Measurements from ENCODE around the gene INS. TPM values are rescaled to one million over a fixed set of nuclear protein-coding genes. Genes with fewer than 3 reads are reported as not detected.

Gene INS
- not detected for total RNA-seq
- 1 to 10 TPM in 1 of 3 donors, under 1 TPM in 1, not detected in 1; 0.65 to 2.8 TPM for polyA plus RNA-seq
- long read RNA-seq, donor 1 = 0 reads
- long read RNA-seq, donor 2 = 0 reads

- no peak for ATAC-seq
- peaks cover 0 to 19% (median 3%) of the 10 kb centered on the region in 3 donors for H3K27me3 ChIP-seq (ENCODE audit: insufficient read depth in 3 of 3, low read length in 2 of 3)
- no peak within 1 kb of the TSS for H3K27ac ChIP-seq
- no peaks in the 10 kb centered on the region for H3K4me1 ChIP-seq
- no peaks in the 10 kb centered on the region for H3K36me3 ChIP-seq (ENCODE audit: insufficient read depth in 1 of 2, low read depth in 1 of 2)
- no peaks in the 10 kb centered on the region for H3K9me3 ChIP-seq
- intact Hi-C loops (cut with DNase I) = loop anchor here in 1 of 2 donors (10.0 kb wide), 1 partner anchor 254 kb away; no protein-coding TSS in a partner anchor
- H3K4me3 ChIP-seq = no peak within 1 kb of the TSS
- no peak for DNase-seq
- WGBS, 3 donors = 85 to 88% (median 85%) methylated on average over 12 to 13 of the region's 13 CpGs
- TF ChIP-seq CTCF (IDR thresholded peaks at IDR 0.05) = no peak
Measured at GRCh38 chr11:2160736-2161259, at the start of gene INS. Gene INS, minus strand, starts transcription at chr11:2161209. Its CDS starts 238 bp downstream, at chr11:2160971.

GRCh38 chr11:2210366-2211112 is 49.5 kb upstream of the INS start:
- H3K4me1 ChIP-seq = no peaks in the 10 kb centered on the region
- no peaks in the 10 kb centered on the region for H3K9me3 ChIP-seq
- peak; percentile 4 to 26 for DNase-seq
- ATAC-seq = no peak
- intact Hi-C loops (cut with DNase I) = no loop called here
- no peak overlapping the region for H3K27ac ChIP-seq
- H3K27me3 ChIP-seq (ENCODE audit: insufficient read depth in 3 of 3, low read length in 2 of 3) = peaks cover 0 to 41% (median 7%) of the 10 kb centered on the region in 3 donors
- no peaks in the 10 kb centered on the region for H3K36me3 ChIP-seq (ENCODE audit: insufficient read depth in 1 of 2, low read depth in 1 of 2)
- no peak for TF ChIP-seq CTCF (IDR thresholded peaks at IDR 0.05)
- no peak overlapping the region for H3K4me3 ChIP-seq
- 75 to 86% (median 75%) methylated on average over 16 of the region's 16 CpGs for WGBS, 3 donors

GRCh38 chr11:2209900-2210321 is 48.9 kb upstream of the INS start:
- intact Hi-C loops (cut with DNase I) = no loop called here
- Histone ChIP-seq H3K27me3 (ENCODE audit: insufficient read depth in 3 of 3, low read length in 2 of 3) (peaks cover 0 to 41% (median 7%) of the 10 kb centered on the region in 3 donors), H3K9me3 (no peaks in the 10 kb centered on the region), H3K4me1 (no peaks in the 10 kb centered on the region), H3K27ac (no peak overlapping the region), H3K36me3 (ENCODE audit: insufficient read depth in 1 of 2, low read depth in 1 of 2) (no peaks in the 10 kb centered on the region), H3K4me3 (no peak overlapping the region)
- ATAC-seq (no peak), DNase-seq (peak in 1 of 2 donors; percentile 7)
- WGBS, 3 donors = 75 to 89% (median 82%) methylated on average over 12 of the region's 12 CpGs
- TF ChIP-seq CTCF (IDR thresholded peaks at IDR 0.05) = no peak

GRCh38 chr11:2209370-2209801 is 48.4 kb upstream of the INS start:
- DNase-seq (peak in 1 of 2 donors; percentile 30), ATAC-seq (no peak)
- Histone ChIP-seq H3K36me3 (ENCODE audit: insufficient read depth in 1 of 2, low read depth in 1 of 2) (no peaks in the 10 kb centered on the region), H3K4me1 (no peaks in the 10 kb centered on the region), H3K9me3 (no peaks in the 10 kb centered on the region), H3K27me3 (ENCODE audit: insufficient read depth in 3 of 3, low read length in 2 of 3) (peaks cover 0 to 41% (median 5%) of the 10 kb centered on the region in 3 donors), H3K4me3 (no peak overlapping the region), H3K27ac (no peak overlapping the region)
- no peak for TF ChIP-seq CTCF (IDR thresholded peaks at IDR 0.05)
- intact Hi-C loops (cut with DNase I) = no loop called here
- WGBS, 3 donors = 78 to 90% (median 88%) methylated on average over 7 to 11 of the region's 11 CpGs

Measured in psoas muscle (tissue), 8 donors.